K562 (cell line): ENCODE data around the gene PEX7.

Experiments used
- CBX5 ChIP-seq: IDR thresholded peaks from 2 replicates; pipeline ENCODE4 v1.6.1; 2014; ENCODE audit warnings: low read depth, borderline replicate concordance
- CTCF ChIP-seq, 3 experiments: IDR thresholded peaks in 2 of 3; conservative IDR thresholded peaks in 1 of 3; 2 replicates each; pipeline ENCODE4 v1.5.1; 2011 to 2012; ENCODE audit warnings: low read length in 3 of 3, mild to moderate bottlenecking in 3 of 3, control low read depth in 2 of 3, improper control_type of control experiment in 1 of 3, inconsistent platforms in 1 of 3, low read depth in 1 of 3, mixed read lengths in 1 of 3, moderate library complexity in 1 of 3; ENCODE audit not compliant: insufficient read depth in 2 of 3
- ETV6 ChIP-seq, 3 experiments: fragments of 150-350 bp in 1 of 3; sonication (generic) in 1 of 3; formaldehyde crosslinking in 1 of 3; IDR thresholded peaks; 2 replicates each; pipeline versions ENCODE4 v1.6.1 to v1.8.0; 2014 to 2022; ENCODE audit warnings: borderline replicate concordance in 2 of 3, low read depth in 2 of 3, antibody characterized with exemption in 1 of 3, low read length in 1 of 3, mild to moderate bottlenecking in 1 of 3, missing genetic modification reagents in 1 of 3
- EZH2 ChIP-seq: IDR thresholded peaks from 2 replicates; pipeline ENCODE4 v1.6.1; 2012; ENCODE audit warnings: low read depth, mild to moderate bottlenecking, inconsistent platforms, low read length, borderline replicate concordance
- FOXP1 ChIP-seq: sonication (generic); formaldehyde crosslinking; IDR thresholded peaks from 2 replicates; pipeline ENCODE4 v1.8.0; 2022; ENCODE audit warnings: mild to moderate bottlenecking, missing genetic modification reagents
- HMG20A ChIP-seq: fragments of 450-650 bp; formaldehyde crosslinking; conservative IDR thresholded peaks from 2 replicates; pipeline ENCODE4 v1.4.0; 2020; ENCODE audit warnings: mild to moderate bottlenecking, mixed read lengths
- JUN ChIP-seq, 2 experiments: sonication (generic) in 1 of 2; formaldehyde crosslinking in 1 of 2; IDR thresholded peaks; 2 replicates each; pipeline versions ENCODE4 v1.6.1 to v1.8.0; 2012 to 2022; ENCODE audit warnings: borderline replicate concordance in 2 of 2, mild to moderate bottlenecking in 2 of 2, improper control_type of control experiment in 1 of 2, low read depth in 1 of 2, low read length in 1 of 2, missing genetic modification reagents in 1 of 2
- LEF1 ChIP-seq: fragments of 450-650 bp; IDR thresholded peaks from 2 replicates; pipeline ENCODE4 v1.6.1; 2016; ENCODE audit warnings: mild to moderate bottlenecking
- POLR2G ChIP-seq: fragments of 200-400 bp; formaldehyde crosslinking; IDR thresholded peaks from 2 replicates; pipeline ENCODE4 v1.6.1; 2017; ENCODE audit warnings: low read depth, mild to moderate bottlenecking, antibody characterized with exemption, low read length, moderate library complexity
- YY1 ChIP-seq, 3 experiments: IDR thresholded peaks; 2 replicates each; pipeline ENCODE4 v1.6.1; 2011; ENCODE audit warnings: low read length in 2 of 3, mild to moderate bottlenecking in 2 of 3, moderate library complexity in 2 of 3, borderline replicate concordance in 1 of 3, control low read depth in 1 of 3, low read depth in 1 of 3; ENCODE audit not compliant: insufficient read depth in 3 of 3, insufficient replicate concordance in 2 of 3, control insufficient read depth in 1 of 3, insufficient read length in 1 of 3; ENCODE audit errors: extremely low read depth in 1 of 3
- TF ChIP-seq, protein P1 (sequence below), 3 experiments: fragments of 200-800 bp in 1 of 3; sonication (Bioruptor generic) in 1 of 3; sonication (generic) in 1 of 3; formaldehyde crosslinking in 1 of 3; IDR thresholded peaks; 2 replicates each; pipeline versions ENCODE4 v1.6.1 to v1.8.0; 2016 to 2022; ENCODE audit warnings: mild to moderate bottlenecking in 2 of 3, missing compliant biosample characterization in 2 of 3, missing genetic modification characterization in 2 of 3, missing genetic modification reagents in 1 of 3

GRCh38 chr6:136890194-136890839, 67.9 kb downstream of the PEX7 start:
- no peak for TF ChIP-seq POLR2G
- TF ChIP-seq CBX5: no peak
- no peak for TF ChIP-seq ETV6 (IDR thresholded peaks at IDR 0.05; ENCODE audit: borderline replicate concordance in 1 of 2, low read depth in 2 of 2, low read length in 1 of 2)
- TF ChIP-seq ETV6 (CRISPR knock-in tag; IDR thresholded peaks at IDR 0.05; ENCODE audit: borderline replicate concordance): no peak
- TF ChIP-seq HMG20A (CRISPR knock-in tag): no peak
- no peak for TF ChIP-seq EZH2
- TF ChIP-seq, protein P1, sequence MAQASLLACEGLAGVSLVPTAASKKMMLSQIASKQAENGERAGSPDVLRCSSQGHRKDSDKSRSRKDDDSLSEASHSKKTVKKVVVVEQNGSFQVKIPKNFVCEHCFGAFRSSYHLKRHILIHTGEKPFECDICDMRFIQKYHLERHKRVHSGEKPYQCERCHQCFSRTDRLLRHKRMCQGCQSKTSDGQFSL (CRISPR knock-in tag; IDR thresholded peaks at IDR 0.05): no peak
- TF ChIP-seq, protein P1 (tag; IDR thresholded peaks at IDR 0.05): no peak
- TF ChIP-seq YY1 (IDR thresholded peaks at IDR 0.05; ENCODE audit: borderline replicate concordance in 1 of 3, control insufficient read depth in 1 of 3, extremely low read depth in 1 of 3, insufficient read depth in 3 of 3, insufficient read length in 1 of 3, insufficient replicate concordance in 2 of 3, low read depth in 1 of 3, low read length in 2 of 3): no peak
- TF ChIP-seq LEF1: no peak
- no peak for TF ChIP-seq CTCF (IDR thresholded peaks at IDR 0.05 in 2 of 3, conservative IDR thresholded peaks at IDR 0.05 in 1 of 3; ENCODE audit: insufficient read depth in 2 of 3, low read depth in 1 of 3, low read length in 3 of 3)
- TF ChIP-seq FOXP1 (CRISPR knock-in tag): no peak
- no peak for TF ChIP-seq JUN (IDR thresholded peaks at IDR 0.05; ENCODE audit: borderline replicate concordance, low read depth, low read length)
- TF ChIP-seq JUN (CRISPR knock-in tag; IDR thresholded peaks at IDR 0.05; ENCODE audit: borderline replicate concordance): no peak
